H9 (cell line): ENCODE measurements around the gene C17orf107. TPM values are rescaled to one million over a fixed set of nuclear protein-coding genes. Genes with fewer than 3 reads are reported as not detected.
A peak's percentile ranks its signal among the peaks of the same experiment; 100 is the strongest.

Source experiments
- DNase-seq: peaks from one replicate; pipeline ENCODE4 v3.0.0-alpha.2; 2017
- H2AFZ ChIP-seq: one replicate; pipeline ENCODE4 v1.6.1; 2013; ENCODE audit warnings: mild to moderate bottlenecking, low read length, control low read depth, moderate library complexity
- H2AK5ac ChIP-seq: 2 replicates; pipeline ENCODE4 v1.6.1; 2013; ENCODE audit warnings: low read length, control low read depth, mixed read lengths; ENCODE audit not compliant: insufficient read length
- H2BK120ac ChIP-seq: one replicate; pipeline ENCODE4 v1.6.1; 2013; ENCODE audit warnings: low read depth, mild to moderate bottlenecking, low read length, control low read depth, inconsistent platforms; ENCODE audit not compliant: poor library complexity, severe bottlenecking
- H2BK12ac ChIP-seq: 2 replicates; pipeline ENCODE4 v1.6.1; 2013; ENCODE audit warnings: low read length, control low read depth, mixed read lengths, low read depth; ENCODE audit not compliant: insufficient read length
- H2BK15ac ChIP-seq: 2 replicates; pipeline ENCODE4 v1.6.1; 2013; ENCODE audit warnings: low read depth, low read length, control low read depth
- H2BK20ac ChIP-seq: one replicate; pipeline ENCODE4 v1.6.1; 2013; ENCODE audit warnings: low read depth, mild to moderate bottlenecking, low read length, control low read depth, inconsistent platforms; ENCODE audit not compliant: poor library complexity, severe bottlenecking
- H2BK5ac ChIP-seq: 2 replicates; pipeline ENCODE4 v1.6.1; 2013; ENCODE audit warnings: low read length, control low read depth, mixed read lengths; ENCODE audit not compliant: insufficient read length
- H3K14ac ChIP-seq: 2 replicates; pipeline ENCODE4 v1.6.1; 2013; ENCODE audit warnings: low read length, control low read depth; ENCODE audit not compliant: insufficient read depth
- H3K18ac ChIP-seq: 2 replicates; pipeline ENCODE4 v1.6.1; 2013; ENCODE audit warnings: low read depth, mild to moderate bottlenecking, mixed read lengths, low read length, control low read depth; ENCODE audit not compliant: insufficient read length
- H3K23ac ChIP-seq: 2 replicates; pipeline ENCODE4 v1.6.1; 2013; ENCODE audit warnings: low read length, control low read depth, mixed read lengths, low read depth; ENCODE audit not compliant: insufficient read length
- H3K23me2 ChIP-seq: 2 replicates; pipeline ENCODE4 v1.6.1; 2013; ENCODE audit warnings: low read depth, mild to moderate bottlenecking, mixed read lengths, low read length, control low read depth; ENCODE audit not compliant: insufficient read length, poor library complexity, severe bottlenecking
- H3K27ac ChIP-seq: 2 replicates; pipeline ENCODE4 v1.5.1; 2013; ENCODE audit warnings: low read length, control low read depth, mixed read lengths, low read depth; ENCODE audit not compliant: insufficient read length
- H3K27me3 ChIP-seq: 2 replicates; pipeline ENCODE4 v1.6.1; 2013; ENCODE audit warnings: low read length, control low read depth, inconsistent platforms; ENCODE audit not compliant: insufficient read depth
- H3K4ac ChIP-seq: 2 replicates; pipeline ENCODE4 v1.6.1; 2013; ENCODE audit warnings: low read depth, mild to moderate bottlenecking, control low read depth, inconsistent platforms, low read length, moderate library complexity
- H3K4me1 ChIP-seq: 2 replicates; pipeline ENCODE4 v1.6.1; 2013; ENCODE audit warnings: low read length, control low read depth, inconsistent platforms; ENCODE audit not compliant: insufficient read depth
- H3K4me2 ChIP-seq: 2 replicates; pipeline ENCODE4 v1.6.1; 2013; ENCODE audit warnings: low read length, control low read depth, mixed read lengths; ENCODE audit not compliant: insufficient read length, insufficient read depth
- H3K56ac ChIP-seq: 2 replicates; pipeline ENCODE4 v1.6.1; 2013; ENCODE audit warnings: low read depth, mild to moderate bottlenecking, mixed read lengths, low read length, control low read depth; ENCODE audit not compliant: insufficient read length
- H3K79me1 ChIP-seq: 2 replicates; pipeline ENCODE4 v1.6.1; 2013; ENCODE audit warnings: low read depth, mild to moderate bottlenecking, moderate library complexity, low read length, control low read depth, inconsistent platforms; ENCODE audit not compliant: insufficient read depth, poor library complexity, severe bottlenecking
- H3K79me2 ChIP-seq: 2 replicates; pipeline ENCODE4 v1.6.1; 2013; ENCODE audit warnings: low read length, control low read depth, inconsistent platforms; ENCODE audit not compliant: insufficient read depth
- H3K9ac ChIP-seq: 2 replicates; pipeline ENCODE4 v1.6.1; 2013; ENCODE audit warnings: low read length, control low read depth, mixed read lengths; ENCODE audit not compliant: insufficient read length; ENCODE audit errors: extremely low read depth
- H3K9me3 ChIP-seq: one replicate; pipeline ENCODE4 v1.6.1; 2013; ENCODE audit warnings: low read depth, low read length, inconsistent platforms; ENCODE audit not compliant: control insufficient read depth
- H3T11ph ChIP-seq: one replicate; pipeline ENCODE4 v1.6.1; 2013; ENCODE audit warnings: mild to moderate bottlenecking, low read length, control low read depth, inconsistent platforms
- H4K20me1 ChIP-seq: one replicate; pipeline ENCODE4 v1.6.1; 2013; ENCODE audit not compliant: control insufficient read depth, insufficient read length, insufficient read depth
- H4K5ac ChIP-seq: 2 replicates; pipeline ENCODE4 v1.6.1; 2013; ENCODE audit warnings: low read depth, mild to moderate bottlenecking, mixed read lengths, low read length, control low read depth; ENCODE audit not compliant: insufficient read length
- H4K8ac ChIP-seq: replicated peaks from 2 replicates; pipeline ENCODE4 v1.6.1; 2013; ENCODE audit warnings: low read length, control low read depth, mixed read lengths, low read depth; ENCODE audit not compliant: insufficient read length
- H4K91ac ChIP-seq: 2 replicates; pipeline ENCODE4 v1.6.1; 2013; ENCODE audit warnings: low read depth, mild to moderate bottlenecking, moderate library complexity, mixed read lengths, low read length, control low read depth; ENCODE audit not compliant: insufficient read length
- H3K27ac Mint-ChIP-seq, 3 experiments: 2 replicates in 2 of 3; 3 replicates in 1 of 3; pipeline ENCODE4 v1.8.0; 2020 to 2021; ENCODE audit warnings: mixed read lengths in 3 of 3, mild to moderate bottlenecking in 1 of 3, moderate library complexity in 1 of 3
- H3K27me3 Mint-ChIP-seq: 2 replicates; pipeline ENCODE4 v1.8.0; 2021; ENCODE audit warnings: low read depth, mild to moderate bottlenecking, moderate library complexity, mixed read lengths
- H3K36me3 Mint-ChIP-seq, 3 experiments: 2 replicates in 2 of 3; 3 replicates in 1 of 3; pipeline ENCODE4 v1.8.0; 2020 to 2021; ENCODE audit warnings: low read depth in 3 of 3, mixed read lengths in 3 of 3; ENCODE audit not compliant: insufficient read depth in 1 of 3
- H3K4me1 Mint-ChIP-seq, 2 experiments: 2 replicates each; pipeline ENCODE4 v1.8.0; 2020; ENCODE audit warnings: mixed read lengths in 2 of 2
- H3K4me3 Mint-ChIP-seq, 2 experiments: 2 replicates in 1 of 2; 3 replicates in 1 of 2; pipeline ENCODE4 v1.8.0; 2020 to 2021; ENCODE audit warnings: mild to moderate bottlenecking in 2 of 2, mixed read lengths in 2 of 2, moderate library complexity in 1 of 2
- H3K9me3 Mint-ChIP-seq, 2 experiments: 2 replicates in 1 of 2; 3 replicates in 1 of 2; pipeline ENCODE4 v1.8.0; 2020; ENCODE audit warnings: mild to moderate bottlenecking in 2 of 2, mixed read lengths in 2 of 2, moderate library complexity in 1 of 2
- WGBS: extraction: QIAGEN DNeasy Blood & Tissue Kit; methylation state at CpG from one replicate; pipeline ENCODE4 v1.1.7; 2013; ENCODE audit warnings: missing lambda C conversion rate, low lambda C conversion rate, mixed read lengths; ENCODE audit not compliant: insufficient read length; ENCODE audit errors: extremely low coverage; 5-methylcytosine and 5-hydroxymethylcytosine counted together
- total RNA-seq: library from RNA; stranded (reverse); gene quantifications from 2 replicates; pipeline ENCODE4 v1.2.1, GENCODE V29; 2021
- TF ChIP-seq, protein P1 (sequence below): fragments of 200-600 bp; sonication (generic); conservative IDR thresholded peaks from 3 replicates; pipeline ENCODE4 v1.8.0; 2021; ENCODE audit warnings: antibody characterized with exemption, mild to moderate bottlenecking

C17orf107 gene
- total RNA-seq, 1 experiment from 2014 or later = 4.4 TPM

DNA sequence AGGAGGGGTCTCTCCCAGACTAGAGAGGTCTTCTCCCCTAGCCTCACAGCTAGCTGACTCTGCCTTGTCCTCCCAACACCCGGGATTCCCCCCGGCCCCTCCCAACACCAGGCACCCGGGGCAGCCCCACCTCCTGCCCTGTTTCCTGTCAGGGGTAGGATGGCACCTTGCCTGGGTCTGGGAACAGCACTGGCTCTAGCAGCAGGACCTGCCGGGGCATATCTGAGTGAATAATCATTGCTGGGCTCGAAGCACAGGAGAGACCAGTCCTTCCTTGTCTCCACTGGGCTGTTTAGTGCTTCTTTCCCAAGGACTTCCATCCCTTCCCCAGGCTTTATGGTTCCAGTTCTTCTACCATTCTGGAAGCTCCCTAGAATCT is 40.5 kb upstream of the C17orf107 start:
- Mint-ChIP-seq H3K27me3 (no peaks in the 10 kb centered on the region), H3K4me1 (peaks cover 55 to 57% of the 10 kb centered on the region in 2 experiments), H3K9me3 (no peaks in the 10 kb centered on the region), H3K36me3 (peaks cover 0 to 16% (median 5%) of the 10 kb centered on the region in 3 experiments; a peak in 5 of 7 replicates), H3K4me3 (peak overlapping the region; percentile 32 to 57; a peak in 3 of 5 replicates), H3K27ac (peak overlapping the region; percentile 75 to 94 (median 87); a peak in 6 of 7 replicates)
- Histone ChIP-seq H3K27me3 (no peaks in the 10 kb centered on the region), H3T11ph (no peak overlapping the region), H3K23me2 (no peaks in the 10 kb centered on the region), H4K91ac (no peak overlapping the region), H2BK5ac (no peak overlapping the region), H3K56ac (no peak overlapping the region), H3K23ac (no peak overlapping the region), H3K4me1 (peaks cover 21% of the 10 kb centered on the region; the same call in 1 of the 2 replicates), H3K18ac (no peak overlapping the region), H2AFZ (no peak overlapping the region), H3K9me3 (no peaks in the 10 kb centered on the region), H2BK20ac (no peak overlapping the region), H2BK12ac (no peak overlapping the region), H2BK15ac (no peak overlapping the region), H3K79me2 (no peaks in the 10 kb centered on the region), H3K79me1 (no peaks in the 10 kb centered on the region), H3K4ac (no peak overlapping the region), H3K14ac (no peak overlapping the region), H3K27ac (no peak overlapping the region), H4K5ac (no peak overlapping the region), H4K8ac (no peak overlapping the region), H3K4me2 (no peak overlapping the region), H4K20me1 (no peaks in the 10 kb centered on the region), H2AK5ac (no peak overlapping the region), H3K9ac (no peak overlapping the region), H2BK120ac (no peak overlapping the region)
- TF ChIP-seq, protein P1, sequence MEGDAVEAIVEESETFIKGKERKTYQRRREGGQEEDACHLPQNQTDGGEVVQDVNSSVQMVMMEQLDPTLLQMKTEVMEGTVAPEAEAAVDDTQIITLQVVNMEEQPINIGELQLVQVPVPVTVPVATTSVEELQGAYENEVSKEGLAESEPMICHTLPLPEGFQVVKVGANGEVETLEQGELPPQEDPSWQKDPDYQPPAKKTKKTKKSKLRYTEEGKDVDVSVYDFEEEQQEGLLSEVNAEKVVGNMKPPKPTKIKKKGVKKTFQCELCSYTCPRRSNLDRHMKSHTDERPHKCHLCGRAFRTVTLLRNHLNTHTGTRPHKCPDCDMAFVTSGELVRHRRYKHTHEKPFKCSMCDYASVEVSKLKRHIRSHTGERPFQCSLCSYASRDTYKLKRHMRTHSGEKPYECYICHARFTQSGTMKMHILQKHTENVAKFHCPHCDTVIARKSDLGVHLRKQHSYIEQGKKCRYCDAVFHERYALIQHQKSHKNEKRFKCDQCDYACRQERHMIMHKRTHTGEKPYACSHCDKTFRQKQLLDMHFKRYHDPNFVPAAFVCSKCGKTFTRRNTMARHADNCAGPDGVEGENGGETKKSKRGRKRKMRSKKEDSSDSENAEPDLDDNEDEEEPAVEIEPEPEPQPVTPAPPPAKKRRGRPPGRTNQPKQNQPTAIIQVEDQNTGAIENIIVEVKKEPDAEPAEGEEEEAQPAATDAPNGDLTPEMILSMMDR = no peak
- DNase-seq = peak; percentile 73
- no CpG with 5 or more reads among the region's 5 CpGs for WGBS
